Epidermal melanocyte (primary cell): ENCODE data around the gene COQ10A.
A peak's percentile ranks its signal among the peaks of the same experiment; 100 is the strongest.

Source experiments
- DNase-seq: peaks from one replicate; pipeline ENCODE4 v3.0.0; 2011; ENCODE audit warnings: low spot score; ENCODE audit not compliant: insufficient read length

COQ10A gene

GRCh38 chr12:56315249-56315621 is 48.5 kb downstream of the COQ10A start:
- peak; percentile 65 for DNase-seq

GRCh38 chr12:56315622-56316473 is 49.1 kb downstream of the COQ10A start, which contains the start of gene CNPY2:
Gene CNPY2, minus strand, starts transcription at chr12:56315988. Its CDS starts 771 bp downstream, at chr12:56315217.
- DNase-seq = peak; percentile 89

- no peak for DNase-seq
These were observed 50.9 kb downstream of the COQ10A start for GRCh38 chr12:56317675-56318074.
